Measurements from ENCODE around the gene RAB11FIP4.

RAB11FIP4 gene

DNA sequence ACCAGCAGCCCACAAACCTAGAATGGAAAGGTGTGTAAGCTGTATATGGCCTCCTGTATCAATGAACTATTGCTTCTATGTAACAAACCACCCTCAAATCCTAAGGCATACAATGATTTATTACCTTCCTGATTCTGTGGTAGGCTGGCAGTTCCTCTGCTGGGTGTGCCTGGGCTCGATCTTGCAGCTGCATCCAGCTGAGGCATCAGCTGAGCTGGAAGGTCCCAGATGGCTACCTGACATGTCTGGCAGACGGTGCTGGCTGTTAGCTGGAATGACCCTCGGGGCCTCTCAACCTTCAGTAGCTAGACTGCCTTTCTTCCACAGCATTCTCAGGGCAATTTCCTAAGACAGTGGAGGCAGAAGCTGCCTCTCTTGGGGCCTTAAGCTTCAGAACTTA is 152.7 kb downstream of the RAB11FIP4 start:
- no peak for DNase-seq (ENCODE audit: low read depth in 2 of 2)

DNA sequence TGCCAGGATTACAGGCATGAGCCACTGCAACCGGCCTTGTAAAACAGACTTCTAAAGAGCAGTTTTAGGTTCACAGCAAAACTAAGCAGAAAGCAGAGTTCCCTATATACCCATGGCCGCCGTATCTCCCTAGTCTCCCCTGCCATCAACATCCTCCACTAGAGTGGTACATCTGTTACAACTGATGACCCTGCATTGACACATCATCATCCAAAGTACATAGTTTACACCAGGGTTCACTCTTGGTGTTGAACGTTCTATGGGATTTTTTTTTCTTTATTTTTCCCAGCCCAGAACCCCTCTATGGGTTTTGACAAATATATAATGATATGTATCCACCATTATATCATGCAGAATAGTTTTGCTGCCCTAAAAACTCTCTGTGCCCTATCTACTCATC is 155.2 kb downstream of the RAB11FIP4 start:
- DNase-seq (ENCODE audit: low read depth in 2 of 2), result no peak

- DNase-seq (ENCODE audit: low read depth in 2 of 2), result no peak
Measured at GRCh38 chr17:31548709-31549108, 157.2 kb downstream of the RAB11FIP4 start.

GRCh38 chr17:31549121-31549524 is 157.6 kb downstream of the RAB11FIP4 start:
- no peak for DNase-seq (ENCODE audit: low read depth in 2 of 2)

GRCh38 chr17:31549525-31550388 is 158.3 kb downstream of the RAB11FIP4 start:
- DNase-seq (ENCODE audit: low read depth in 2 of 2), result peak; percentile 77 to 78

DNA sequence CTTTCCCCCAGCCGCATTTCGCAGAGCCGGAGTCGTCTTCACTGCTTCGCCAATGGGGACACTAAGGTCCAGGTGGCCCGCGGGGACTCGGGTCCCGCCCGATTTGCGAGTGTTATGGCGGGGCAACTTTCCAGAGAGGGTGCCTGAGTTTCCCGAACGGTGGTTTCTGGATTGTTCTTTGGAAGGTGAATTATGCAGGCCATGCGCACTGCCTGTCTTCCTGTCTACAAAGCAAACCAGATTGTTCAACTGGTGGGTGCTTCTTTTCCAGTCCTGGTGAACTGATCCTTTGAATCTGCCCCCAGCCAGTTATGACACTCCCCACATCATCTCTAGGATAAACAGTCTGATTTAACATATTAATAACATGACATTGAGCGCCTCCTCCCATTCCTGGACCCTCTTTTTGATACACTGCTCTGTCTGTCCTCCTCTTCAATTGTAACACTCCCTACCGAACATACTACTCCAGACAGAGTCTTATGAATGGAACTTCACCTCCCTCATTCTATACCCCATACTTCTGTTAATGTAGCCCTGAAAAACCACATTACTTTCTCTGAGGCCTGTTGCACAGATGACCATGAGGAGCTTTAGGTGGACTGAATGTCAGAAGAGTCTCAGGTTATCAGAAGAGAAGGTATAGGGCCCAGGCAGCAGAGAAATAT is 159.0 kb downstream of the RAB11FIP4 start:
- no peak for DNase-seq (ENCODE audit: low read depth in 2 of 2)

DNA sequence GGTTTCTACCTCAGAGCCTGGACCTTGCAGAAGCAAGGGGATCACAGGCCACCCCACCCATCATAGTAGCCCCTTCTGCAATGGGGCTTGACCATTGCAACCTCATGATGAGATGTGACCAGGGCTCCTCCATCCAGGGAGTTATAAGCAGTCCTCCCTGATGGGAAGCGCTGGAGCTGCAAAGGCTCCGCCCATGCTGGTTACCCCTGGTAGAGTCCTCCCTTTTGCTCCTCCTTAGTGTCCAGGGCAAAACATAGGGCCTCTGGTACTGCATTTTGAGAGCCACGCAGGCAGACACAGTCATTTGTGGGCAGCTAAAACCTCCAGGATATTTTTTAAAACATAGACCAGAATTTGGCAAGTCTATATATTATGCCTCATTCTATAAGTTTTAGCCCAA is 161.1 kb downstream of the RAB11FIP4 start:
- DNase-seq (ENCODE audit: low read depth in 2 of 2), result no peak

DNA sequence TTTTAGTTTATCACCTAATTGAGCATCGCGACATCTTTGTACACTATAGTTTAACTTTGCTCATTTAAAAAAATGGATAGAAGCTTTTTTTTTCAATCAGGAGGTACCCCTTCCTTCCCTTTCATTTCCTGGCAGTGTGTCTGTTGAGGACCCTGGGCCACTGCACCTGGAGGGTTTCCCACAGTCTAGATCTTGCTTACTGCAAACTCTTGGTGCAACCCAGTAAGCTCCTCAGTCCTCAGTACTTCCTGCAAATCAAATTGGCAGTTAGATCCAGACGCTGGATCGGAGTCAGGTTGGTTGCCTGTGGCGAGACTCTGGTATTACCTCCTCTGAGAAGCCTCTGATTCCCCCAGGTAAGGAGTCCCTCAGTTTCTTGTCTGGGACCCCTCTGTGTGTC is 162.0 kb downstream of the RAB11FIP4 start:
- DNase-seq (ENCODE audit: low read depth in 2 of 2), result no peak

DNA sequence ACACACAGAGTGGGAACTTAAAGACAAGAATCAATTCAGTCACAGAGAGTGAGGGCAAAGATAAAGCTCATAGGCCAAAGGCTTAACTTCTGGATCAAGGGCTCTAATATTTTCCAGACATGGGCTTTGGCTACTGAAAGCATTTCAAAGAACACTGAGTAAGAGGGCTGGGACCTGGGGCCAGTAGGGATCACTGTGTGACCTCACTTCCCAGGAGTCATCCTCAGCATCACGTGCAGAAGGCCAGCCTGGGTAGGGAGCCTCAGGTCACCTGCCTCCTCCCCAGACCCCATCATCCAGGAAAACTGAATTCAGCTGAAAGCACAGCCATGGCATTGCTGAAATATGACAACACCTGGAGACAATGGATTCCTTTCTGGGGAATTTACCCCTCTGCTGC is 163.5 kb downstream of the RAB11FIP4 start:
- DNase-seq (ENCODE audit: low read depth in 2 of 2), result no peak

- DNase-seq (ENCODE audit: low read depth in 2 of 2), result no peak
Measured at GRCh38 chr17:31556969-31557645, 165.6 kb downstream of the RAB11FIP4 start.

DNA sequence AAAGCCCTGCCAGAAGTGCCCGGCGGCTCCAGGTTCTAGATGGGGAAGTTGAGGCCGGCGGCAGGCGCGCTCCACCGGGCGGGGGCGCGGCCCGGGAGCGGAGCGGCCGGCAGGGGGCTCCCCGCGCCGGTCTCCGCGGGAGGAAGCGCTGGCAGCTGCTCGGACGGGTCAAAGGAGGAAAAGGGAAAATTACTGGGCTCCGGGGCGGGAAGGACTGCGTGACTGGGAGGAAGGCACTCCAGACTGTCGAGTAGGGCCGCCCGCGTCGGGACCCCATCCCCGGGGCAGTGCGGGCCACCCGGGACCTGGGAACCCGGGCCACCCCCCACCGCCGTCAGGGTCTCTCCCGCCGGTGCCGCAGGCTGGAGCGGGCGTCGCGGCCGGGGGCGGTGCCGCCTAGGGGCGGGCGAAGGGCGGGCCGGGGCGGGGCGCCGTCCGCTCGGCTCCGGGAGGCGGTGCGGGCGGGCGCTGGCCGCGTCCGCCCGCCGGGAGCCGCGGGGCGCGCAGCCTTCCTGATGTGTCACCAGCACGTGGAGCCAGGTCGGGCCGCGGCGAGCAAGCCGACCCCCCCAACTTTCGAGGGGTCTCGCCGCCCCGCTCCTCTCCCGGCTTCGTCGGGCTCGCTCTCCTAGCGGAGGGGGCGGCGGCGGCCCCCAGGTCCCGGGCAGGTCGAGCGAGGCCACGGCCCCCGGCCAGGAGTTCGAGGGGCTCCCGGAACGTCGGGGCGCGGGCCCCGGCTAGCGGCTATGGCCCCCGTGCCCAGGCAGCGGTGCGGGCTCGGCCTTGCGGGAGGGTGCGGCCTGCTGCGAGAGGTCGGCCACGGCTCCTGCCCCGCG is 167.5 kb downstream of the RAB11FIP4 start:
- DNase-seq (ENCODE audit: low read depth in 2 of 2), result peak; percentile 27 to 30

GRCh38 chr17:31559584-31560501 is 168.4 kb downstream of the RAB11FIP4 start:
- no peak for DNase-seq (ENCODE audit: low read depth in 2 of 2)

DNA sequence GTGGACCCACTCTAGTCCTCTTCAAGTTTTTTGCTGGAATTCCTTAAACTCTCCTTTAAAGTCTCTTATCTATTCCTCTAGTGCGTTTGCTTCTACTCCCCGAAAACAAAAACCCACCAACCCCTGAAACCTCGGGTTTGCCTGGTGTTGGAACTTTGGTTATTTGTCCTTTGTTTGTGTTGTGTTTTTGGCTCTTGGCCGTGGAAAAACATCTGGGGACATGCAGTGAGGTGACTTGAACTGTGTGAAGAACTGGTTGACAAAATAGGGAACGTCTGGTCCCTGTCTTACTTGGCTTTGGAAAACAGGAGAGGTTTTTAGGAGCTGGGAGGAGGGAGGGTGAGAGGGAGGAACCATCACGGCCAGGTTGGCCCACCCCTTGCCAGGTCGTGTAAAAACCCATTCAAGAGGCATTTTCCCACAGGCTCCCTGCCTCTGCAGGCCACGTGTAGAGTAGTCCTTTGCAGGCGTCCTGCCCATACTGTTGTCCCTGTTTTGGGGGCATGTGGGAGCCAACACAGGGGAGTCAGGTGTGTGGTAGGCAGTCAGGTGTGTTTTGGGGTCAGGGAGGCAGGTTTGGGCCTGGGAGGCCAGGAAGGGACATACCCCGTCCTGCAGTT is 169.3 kb downstream of the RAB11FIP4 start:
- no peak for DNase-seq (ENCODE audit: low read depth in 2 of 2)

DNA sequence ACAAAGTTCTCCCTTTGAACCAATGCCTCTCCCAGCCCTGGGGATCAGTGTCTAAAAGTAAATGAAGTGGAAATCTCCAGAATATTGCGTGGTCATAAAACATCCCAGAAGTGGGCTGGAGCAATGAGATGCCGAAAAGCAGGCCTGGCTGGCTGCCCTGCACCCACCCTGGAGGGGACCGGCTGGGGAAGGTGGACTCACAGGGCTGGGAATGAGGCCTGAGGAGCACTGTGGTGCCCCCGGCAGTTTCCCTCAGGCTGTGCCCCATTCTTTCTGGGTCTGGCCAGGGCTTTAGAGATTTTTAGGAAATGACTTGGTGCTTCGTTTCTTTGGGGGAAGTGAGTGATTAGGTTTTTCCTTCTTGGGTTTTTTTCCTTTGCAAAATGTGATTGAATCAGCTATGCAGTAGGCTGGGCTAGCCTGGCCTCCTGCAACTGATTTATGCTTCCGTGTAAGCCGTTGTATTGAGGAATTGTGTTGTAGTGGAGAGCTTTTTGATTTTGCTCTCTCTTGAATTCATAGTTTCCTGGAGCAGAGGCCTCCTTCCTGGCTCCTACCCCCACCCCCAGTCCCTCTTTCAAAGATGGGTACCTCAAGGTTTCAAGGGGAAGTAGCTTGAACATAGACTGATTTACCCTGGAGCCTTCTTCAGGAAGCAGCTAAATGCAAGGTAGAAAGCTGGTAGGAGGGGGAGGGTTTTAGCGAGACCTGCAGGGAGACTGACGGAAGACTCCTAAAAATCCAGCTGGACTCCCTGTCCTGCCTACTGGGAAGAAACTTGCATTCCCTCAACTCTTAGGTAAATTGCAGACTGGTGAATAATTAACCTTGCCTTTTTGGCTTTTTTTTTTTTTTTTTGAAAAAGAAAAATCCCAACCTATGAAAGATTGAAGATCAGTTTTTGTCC is 170.2 kb downstream of the RAB11FIP4 start:
- DNase-seq (ENCODE audit: low read depth in 2 of 2), result no peak

- DNase-seq (ENCODE audit: low read depth in 2 of 2), result no peak
Measured at GRCh38 chr17:31562376-31562840, 170.9 kb downstream of the RAB11FIP4 start.

DNA sequence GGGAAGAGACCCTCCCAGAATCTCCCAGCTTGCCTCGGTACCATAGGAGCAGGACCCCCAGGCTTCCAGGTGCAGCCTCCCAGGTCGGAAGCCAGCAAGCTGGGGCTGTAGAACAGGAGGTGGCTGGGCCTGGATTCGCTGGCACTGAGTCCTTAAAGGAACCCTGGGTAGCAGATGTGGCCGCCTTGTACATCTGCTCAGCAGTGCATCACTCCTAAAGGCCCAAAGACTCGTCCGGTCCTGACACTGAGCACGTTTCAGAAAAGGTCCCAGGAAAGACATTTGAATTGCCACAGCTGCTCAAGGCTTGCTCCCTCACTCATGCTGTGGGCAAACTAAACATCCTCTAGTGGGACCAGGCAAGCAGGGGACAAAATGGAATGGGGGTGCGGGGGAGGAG is 172.8 kb downstream of the RAB11FIP4 start:
- no peak for DNase-seq (ENCODE audit: low read depth in 2 of 2)

- no peak for DNase-seq (ENCODE audit: low read depth in 2 of 2)
Measured at GRCh38 chr17:31564883-31565301, 173.4 kb downstream of the RAB11FIP4 start.

GRCh38 chr17:31565652-31566051 is 174.2 kb downstream of the RAB11FIP4 start:
- DNase-seq (ENCODE audit: low read depth in 2 of 2), result no peak
